IMR-90 (cell line): Measurements from ENCODE around the gene PIP5K1B. TPM values are rescaled to one million over a fixed set of nuclear protein-coding genes. Genes with fewer than 3 reads are reported as not detected.

ENCODE experiments used
- ATAC-seq: fragments of 200-7000 bp; cut with Tn5 transposase; 2 replicates; pipeline ENCODE4 v1.9.1; 2020; ENCODE audit warnings: low read depth, mild to moderate bottlenecking, moderate library complexity
- BruUV-seq: library from RNA; stranded (reverse); fragments of 400-500 nt; replicated peaks from 2 replicates; lab custom pipeline; 2021; lab: Mats Ljungman, UMichigan
- CTCF ChIA-PET: fragments of 300-600 bp; formaldehyde crosslinking; extraction: SDS; loops from one replicate; lab custom pipeline; 2021; ENCODE audit warnings: antibody characterized with exemption; lab: Yijun Ruan, JAX
- POLR2A ChIA-PET: fragments of 300-600 bp; sonication (Branson Sonifier 250); formaldehyde crosslinking; loops from one replicate; lab custom pipeline; 2022; ENCODE audit warnings: antibody characterized with exemption; ENCODE audit not compliant: unreplicated experiment; lab: Charles Lee
- DNase-seq: peaks from one replicate; pipeline ENCODE4 v3.0.0; 2013
- H2AFZ ChIP-seq: replicated peaks from 2 replicates; pipeline ENCODE3; 2013; ENCODE audit warnings: low read length, mild to moderate bottlenecking; ENCODE audit not compliant: poor library complexity
- H2AK5ac ChIP-seq: 2 replicates; pipeline ENCODE4 v1.6.1; 2013; ENCODE audit warnings: low read depth, low read length, inconsistent platforms
- H2AK9ac ChIP-seq: replicated peaks from 2 replicates; pipeline ENCODE3; 2013; ENCODE audit warnings: mild to moderate bottlenecking, low read depth, low read length, moderate library complexity; ENCODE audit not compliant: poor library complexity
- H2BK120ac ChIP-seq: 2 replicates; pipeline ENCODE4 v1.6.1; 2013; ENCODE audit warnings: low read depth, low read length, inconsistent platforms
- H2BK15ac ChIP-seq: 3 replicates; pipeline ENCODE4 v1.6.1; 2013; ENCODE audit warnings: low read depth, low read length, inconsistent platforms
- H2BK20ac ChIP-seq: 2 replicates; pipeline ENCODE4 v1.6.1; 2013; ENCODE audit warnings: low read depth, mild to moderate bottlenecking, inconsistent platforms, low read length, moderate library complexity
- H2BK5ac ChIP-seq: 2 replicates; pipeline ENCODE4 v1.6.1; 2013; ENCODE audit warnings: mild to moderate bottlenecking, low read depth, low read length, inconsistent platforms; ENCODE audit not compliant: poor library complexity, severe bottlenecking
- H3K14ac ChIP-seq: replicated peaks from 2 replicates; pipeline ENCODE4 v1.6.1; 2013; ENCODE audit warnings: low read depth, low read length, inconsistent platforms
- H3K18ac ChIP-seq: 2 replicates; pipeline ENCODE4 v1.6.1; 2013; ENCODE audit warnings: low read depth, low read length, control low read depth
- H3K23ac ChIP-seq: 2 replicates; pipeline ENCODE4 v1.6.1; 2013; ENCODE audit warnings: low read depth, low read length, inconsistent platforms
- H3K27ac ChIP-seq: 2 replicates; pipeline ENCODE4 v1.5.1; 2013; ENCODE audit warnings: mild to moderate bottlenecking, control low read depth, low read length; ENCODE audit not compliant: insufficient read depth
- H3K27me3 ChIP-seq: 2 replicates; pipeline ENCODE4 v1.6.1; 2013; ENCODE audit warnings: low read length; ENCODE audit not compliant: control insufficient read depth, insufficient read depth
- H3K36me3 ChIP-seq: 2 replicates; pipeline ENCODE4 v1.6.1; 2013; ENCODE audit warnings: low read length, mixed read lengths; ENCODE audit not compliant: control insufficient read depth, insufficient read depth
- H3K4ac ChIP-seq: 2 replicates; pipeline ENCODE4 v1.6.1; 2013; ENCODE audit warnings: low read depth, low read length, inconsistent platforms
- H3K4me1 ChIP-seq: 2 replicates; pipeline ENCODE4 v1.6.1; 2013; ENCODE audit warnings: low read length, mixed read lengths; ENCODE audit not compliant: control insufficient read depth, insufficient read depth
- H3K4me2 ChIP-seq: 2 replicates; pipeline ENCODE4 v1.6.1; 2013; ENCODE audit warnings: low read depth, mild to moderate bottlenecking, control low read depth, low read length, moderate library complexity
- H3K4me3 ChIP-seq: 2 replicates; pipeline ENCODE4 v1.5.1; 2013; ENCODE audit warnings: low read depth, mild to moderate bottlenecking, control low read depth, low read length, moderate library complexity; ENCODE audit not compliant: insufficient read depth
- H3K56ac ChIP-seq: 2 replicates; pipeline ENCODE4 v1.6.1; 2013; ENCODE audit warnings: low read length, inconsistent platforms; ENCODE audit not compliant: insufficient read depth; ENCODE audit errors: extremely low read depth
- H3K79me1 ChIP-seq, 2 experiments: 2 replicates each; pipeline ENCODE4 v1.6.1; 2013; ENCODE audit warnings: low read length in 2 of 2, inconsistent platforms in 1 of 2, low read depth in 1 of 2
- H3K9ac ChIP-seq: 2 replicates; pipeline ENCODE4 v1.6.1; 2013; ENCODE audit warnings: low read depth, low read length, control low read depth
- H3K9me1 ChIP-seq: 2 replicates; pipeline ENCODE4 v1.6.1; 2013; ENCODE audit warnings: low read length, inconsistent platforms; ENCODE audit not compliant: insufficient read depth
- H3K9me3 ChIP-seq: 2 replicates; pipeline ENCODE4 v1.6.1; 2013; ENCODE audit warnings: low read length; ENCODE audit not compliant: control insufficient read depth, insufficient read depth
- H4K20me1 ChIP-seq: 2 replicates; pipeline ENCODE4 v1.6.1; 2013; ENCODE audit warnings: low read length, inconsistent platforms; ENCODE audit not compliant: insufficient read depth
- H4K5ac ChIP-seq: 2 replicates; pipeline ENCODE4 v1.6.1; 2013; ENCODE audit warnings: mild to moderate bottlenecking, low read depth, low read length, control low read depth
- H4K8ac ChIP-seq, 2 experiments: 2 replicates each; pipeline ENCODE4 v1.6.1; 2013; ENCODE audit warnings: low read depth in 2 of 2, low read length in 2 of 2, control low read depth in 1 of 2, inconsistent platforms in 1 of 2
- H4K91ac ChIP-seq: 2 replicates; pipeline ENCODE4 v1.6.1; 2013; ENCODE audit warnings: low read depth, low read length, inconsistent platforms; ENCODE audit not compliant: insufficient read depth
- CHD1 ChIP-seq: IDR thresholded peaks from 2 replicates; pipeline ENCODE4 v1.6.1; 2012; ENCODE audit warnings: low read depth, low read length, improper control_type of control experiment
- CTCF ChIP-seq: conservative IDR thresholded peaks from 2 replicates; pipeline ENCODE4 v1.5.1; 2012; ENCODE audit warnings: mild to moderate bottlenecking, low read depth, low read length, improper control_type of control experiment
- MAFK ChIP-seq: IDR thresholded peaks from 2 replicates; pipeline ENCODE4 v1.6.1; 2012; ENCODE audit warnings: low read depth, low read length, improper control_type of control experiment
- RCOR1 ChIP-seq: IDR thresholded peaks from 2 replicates; pipeline ENCODE4 v1.6.1; 2012; ENCODE audit warnings: mild to moderate bottlenecking, low read length, improper control_type of control experiment; ENCODE audit not compliant: insufficient replicate concordance
- WGBS, 2 experiments: methylation state at CpG; one replicate each; pipeline versions ENCODE4 v1.1.5 to v1.1.7; 2013; ENCODE audit warnings: missing lambda C conversion rate in 2 of 2; ENCODE audit not compliant: insufficient read length in 1 of 2; ENCODE audit errors: extremely low coverage in 2 of 2; 5-methylcytosine and 5-hydroxymethylcytosine counted together
- dilution Hi-C: fragments of 300-500 bp; cut with HindIII; formaldehyde crosslinking; loops from one replicate; pipeline ENCODE4 v1.14.3; 2018; ENCODE audit warnings: low sequenced_read_pairs; ENCODE audit not compliant: unreplicated experiment
- in situ Hi-C: fragments of 300-500 bp; cut with MboI; formaldehyde crosslinking; loops from 3 replicates; pipeline ENCODE4 v1.14.3; 2019; ENCODE audit warnings: low sequenced_read_pairs, inconsistent platforms, mixed read lengths
- intact Hi-C: fragments of 100-400 bp; cut with micrococcal nuclease; formaldehyde crosslinking; loops from 2 replicates; pipeline ENCODE4 v1.10.0; 2022
- polyA plus RNA-seq, 3 experiments: library from polyadenylated mRNA; depleted of rRNA; stranded (reverse); fragments of >200 nt; gene quantifications; 2 replicates each; pipeline ENCODE4 v1.2.3, GENCODE V29; 2012; ENCODE audit warnings: low replicate concordance in 1 of 3
- total RNA-seq: library from RNA; depleted of rRNA; stranded (reverse); fragments of >200 nt; gene quantifications from 2 replicates; pipeline ENCODE4 v1.2.3, GENCODE V29; 2012

Gene PIP5K1B
- total and polyA plus RNA-seq, 2 of the 4 experiments (the other 2 are of a cell fraction), result not detected

- in situ Hi-C loops (no loop called here), dilution Hi-C loops (no loop called here), intact Hi-C loops (no loop called here)
- Histone ChIP-seq H3K9me1 (no peaks in the 10 kb centered on the region), H3K14ac (no peak overlapping the region), H3K9me3 (no peaks in the 10 kb centered on the region), H2AK9ac (no peak overlapping the region), H3K4me3 (no peak overlapping the region), H4K91ac (no peak overlapping the region), H2BK20ac (no peak overlapping the region), H2BK120ac (no peak overlapping the region), H2AK5ac (no peak overlapping the region), H2BK5ac (no peak overlapping the region), H3K4me1 (no peaks in the 10 kb centered on the region), H3K23ac (no peak overlapping the region), H4K5ac (no peak overlapping the region), H3K4me2 (no peak overlapping the region), H3K18ac (no peak overlapping the region), H3K36me3 (no peaks in the 10 kb centered on the region), H2BK15ac (no peak overlapping the region), H3K27ac (no peak overlapping the region), H3K79me1 (no peaks in the 10 kb centered on the region), H4K20me1 (no peaks in the 10 kb centered on the region), H3K9ac (no peak overlapping the region), H4K8ac (no peak overlapping the region), H3K27me3 (no peaks in the 10 kb centered on the region), H2AFZ (no peak overlapping the region), H3K4ac (no peak overlapping the region), H3K56ac (no peak overlapping the region)
- no TSS peak for BruUV-seq
- WGBS, 2 experiments, result no CpG with 5 or more reads among the region's 3 CpGs
- ChIA-PET POLR2A (no interaction called here), CTCF (no interaction called here)
- ATAC-seq (no peak), DNase-seq (no peak)
- TF ChIP-seq CTCF (no peak), MAFK (no peak), CHD1 (no peak), RCOR1 (no peak)
These were observed 237.8 kb downstream of the PIP5K1B start for GRCh38 chr9:68942790-68943189.
